ENCODE data around the gene PTAR1.
"Not testable (repeated sequence)": the region's sequence is repeated elsewhere in the genome, so short reads cannot be mapped to it uniquely, and the experiment has no call there.

- TF ChIP-seq, protein P1, sequence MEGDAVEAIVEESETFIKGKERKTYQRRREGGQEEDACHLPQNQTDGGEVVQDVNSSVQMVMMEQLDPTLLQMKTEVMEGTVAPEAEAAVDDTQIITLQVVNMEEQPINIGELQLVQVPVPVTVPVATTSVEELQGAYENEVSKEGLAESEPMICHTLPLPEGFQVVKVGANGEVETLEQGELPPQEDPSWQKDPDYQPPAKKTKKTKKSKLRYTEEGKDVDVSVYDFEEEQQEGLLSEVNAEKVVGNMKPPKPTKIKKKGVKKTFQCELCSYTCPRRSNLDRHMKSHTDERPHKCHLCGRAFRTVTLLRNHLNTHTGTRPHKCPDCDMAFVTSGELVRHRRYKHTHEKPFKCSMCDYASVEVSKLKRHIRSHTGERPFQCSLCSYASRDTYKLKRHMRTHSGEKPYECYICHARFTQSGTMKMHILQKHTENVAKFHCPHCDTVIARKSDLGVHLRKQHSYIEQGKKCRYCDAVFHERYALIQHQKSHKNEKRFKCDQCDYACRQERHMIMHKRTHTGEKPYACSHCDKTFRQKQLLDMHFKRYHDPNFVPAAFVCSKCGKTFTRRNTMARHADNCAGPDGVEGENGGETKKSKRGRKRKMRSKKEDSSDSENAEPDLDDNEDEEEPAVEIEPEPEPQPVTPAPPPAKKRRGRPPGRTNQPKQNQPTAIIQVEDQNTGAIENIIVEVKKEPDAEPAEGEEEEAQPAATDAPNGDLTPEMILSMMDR (IDR thresholded peaks at IDR 0.05; ENCODE audit: low read length): not testable (repeated sequence)
- TF ChIP-seq EZH2 (optimal IDR thresholded peaks at IDR 0.05; ENCODE audit: low read depth, low read length): not testable (repeated sequence)
Measured at GRCh38 chr9:69799521-69799920, 39.7 kb upstream of the PTAR1 start.

Data from MM.1S (cell line).